ENCODE data around the gene KIF26A. TPM values are rescaled to one million over a fixed set of nuclear protein-coding genes. Genes with fewer than 3 reads are reported as not detected.

Gene KIF26A
- total RNA-seq, 2 donors from 2014 or later, result 2.0 to 3.9 TPM

DNA sequence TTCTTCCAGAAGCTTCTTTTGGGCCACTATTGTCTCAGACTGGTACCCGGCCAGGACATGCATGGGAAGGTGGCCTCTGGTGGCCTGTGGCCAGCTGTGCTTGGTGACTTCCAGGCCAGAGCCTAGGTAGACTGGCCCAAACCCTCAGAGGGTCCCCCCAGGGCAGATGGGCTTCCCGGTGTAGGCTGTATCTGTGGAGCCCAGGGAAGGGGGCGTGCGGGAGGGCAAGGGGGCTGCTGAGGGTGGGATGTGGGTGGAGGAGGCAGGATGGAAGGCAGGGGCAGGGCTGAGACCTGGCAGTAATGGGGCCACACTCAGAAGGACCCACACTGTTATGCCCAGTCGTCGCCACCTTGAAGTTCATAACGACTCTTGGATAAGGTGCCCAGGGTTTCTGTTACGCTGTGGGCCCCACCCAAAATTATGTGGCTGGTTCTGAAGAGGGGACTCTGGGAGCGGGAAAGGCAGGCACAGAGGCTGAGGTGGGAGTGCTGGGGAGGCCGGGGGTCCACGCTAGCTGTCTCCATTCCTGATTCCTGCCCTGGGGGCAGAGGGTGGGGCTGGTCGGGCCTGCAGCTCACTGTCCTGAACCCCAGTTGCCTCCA lies 52.1 kb downstream of the KIF26A start:
- Histone ChIP-seq H3K4me1 (ENCODE audit: control insufficient read depth in 1 of 2, low read depth in 2 of 2) (no peaks in the 10 kb centered on the region), H3K4me3 (no peak overlapping the region), H3K36me3 (no peaks in the 10 kb centered on the region), H3K9me3 (no peaks in the 10 kb centered on the region), H3K27ac (no peak overlapping the region), H3K27me3 (replicated peaks; ENCODE audit: insufficient read depth) (no peaks in the 10 kb centered on the region)
- ATAC-seq (ENCODE audit: insufficient number of reproducible peaks, low FRiP score, low read depth) (no peak), DNase-seq (ENCODE audit: low spot score) (no peak)
- TF ChIP-seq, protein P1, sequence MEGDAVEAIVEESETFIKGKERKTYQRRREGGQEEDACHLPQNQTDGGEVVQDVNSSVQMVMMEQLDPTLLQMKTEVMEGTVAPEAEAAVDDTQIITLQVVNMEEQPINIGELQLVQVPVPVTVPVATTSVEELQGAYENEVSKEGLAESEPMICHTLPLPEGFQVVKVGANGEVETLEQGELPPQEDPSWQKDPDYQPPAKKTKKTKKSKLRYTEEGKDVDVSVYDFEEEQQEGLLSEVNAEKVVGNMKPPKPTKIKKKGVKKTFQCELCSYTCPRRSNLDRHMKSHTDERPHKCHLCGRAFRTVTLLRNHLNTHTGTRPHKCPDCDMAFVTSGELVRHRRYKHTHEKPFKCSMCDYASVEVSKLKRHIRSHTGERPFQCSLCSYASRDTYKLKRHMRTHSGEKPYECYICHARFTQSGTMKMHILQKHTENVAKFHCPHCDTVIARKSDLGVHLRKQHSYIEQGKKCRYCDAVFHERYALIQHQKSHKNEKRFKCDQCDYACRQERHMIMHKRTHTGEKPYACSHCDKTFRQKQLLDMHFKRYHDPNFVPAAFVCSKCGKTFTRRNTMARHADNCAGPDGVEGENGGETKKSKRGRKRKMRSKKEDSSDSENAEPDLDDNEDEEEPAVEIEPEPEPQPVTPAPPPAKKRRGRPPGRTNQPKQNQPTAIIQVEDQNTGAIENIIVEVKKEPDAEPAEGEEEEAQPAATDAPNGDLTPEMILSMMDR (IDR thresholded peaks at IDR 0.05), result no peak

DNA sequence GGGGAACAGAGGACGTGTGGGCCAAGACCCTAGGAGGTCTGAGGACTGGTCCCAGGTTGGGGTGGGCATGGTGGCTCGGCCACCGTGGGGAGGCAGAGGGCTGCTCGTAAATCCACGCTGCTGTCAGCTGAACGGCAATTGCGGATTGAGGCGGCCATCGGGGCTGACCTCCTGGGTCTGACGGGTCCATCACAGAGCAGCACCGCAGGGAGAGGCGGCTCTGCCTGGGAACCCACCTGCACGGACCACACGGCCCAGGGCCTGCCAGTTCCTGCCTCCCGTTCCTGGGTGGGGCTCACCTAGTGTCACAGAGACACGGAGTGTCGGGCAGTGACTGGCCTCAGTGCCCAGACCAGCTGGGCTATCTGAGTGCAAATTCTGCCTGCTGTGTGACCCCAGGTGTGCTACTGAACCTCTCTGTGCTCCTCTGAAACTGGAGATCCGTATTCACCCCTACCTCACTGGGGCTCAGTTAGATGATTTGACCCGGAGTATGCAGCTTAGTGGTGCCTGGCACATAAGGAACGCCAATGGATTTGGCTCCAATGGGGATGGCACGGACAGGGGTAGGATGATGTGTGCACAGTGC lies 53.1 kb downstream of the KIF26A start:
- TF ChIP-seq, protein P1 (IDR thresholded peaks at IDR 0.05), result no peak
- H3K4me1 ChIP-seq (ENCODE audit: control insufficient read depth in 1 of 2, low read depth in 2 of 2), result no peaks in the 10 kb centered on the region
- H3K36me3 ChIP-seq, result no peaks in the 10 kb centered on the region
- ATAC-seq (ENCODE audit: insufficient number of reproducible peaks, low FRiP score, low read depth) (no peak), DNase-seq (ENCODE audit: low spot score) (no peak)
- no peaks in the 10 kb centered on the region for H3K9me3 ChIP-seq
- no peak overlapping the region for H3K27ac ChIP-seq
- no peak overlapping the region for H3K4me3 ChIP-seq
- no peaks in the 10 kb centered on the region for H3K27me3 ChIP-seq (replicated peaks; ENCODE audit: insufficient read depth)

DNA sequence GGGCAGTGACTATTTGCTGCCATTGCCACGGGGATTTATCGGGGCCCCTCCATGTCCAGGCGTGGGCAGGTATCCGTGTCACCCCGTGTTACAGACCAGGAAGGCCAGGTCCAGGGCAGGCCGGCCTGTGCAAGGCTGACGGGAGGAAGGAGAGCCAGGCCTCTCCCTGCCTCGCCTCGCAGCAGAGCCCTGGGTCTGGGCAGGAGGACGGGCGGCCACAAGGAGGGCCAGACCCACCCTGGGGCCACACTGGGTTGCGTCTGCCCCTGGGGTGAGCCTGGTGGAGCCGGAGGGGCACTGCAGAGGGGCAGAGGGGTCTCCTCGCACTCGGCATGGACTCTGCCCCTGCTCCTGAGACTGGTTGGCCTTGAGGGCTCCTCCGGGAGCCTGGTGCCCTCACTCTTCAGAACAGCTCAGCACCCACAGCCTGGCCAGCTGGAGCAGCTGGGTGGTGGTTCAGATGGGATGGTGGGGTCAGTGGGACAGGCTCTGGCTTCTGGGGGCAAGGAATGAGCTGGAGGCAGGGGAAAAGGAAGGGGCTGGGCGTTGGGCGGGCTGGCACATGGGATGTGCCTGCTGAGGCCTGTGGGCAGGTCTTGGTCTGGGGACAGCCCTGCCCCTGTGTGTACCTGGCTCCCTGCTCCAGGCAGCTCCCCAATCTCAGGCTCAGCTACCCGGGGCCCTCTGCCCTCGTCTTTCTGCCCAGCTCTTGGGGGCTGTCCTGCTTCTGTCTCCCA lies 53.9 kb downstream of the KIF26A start:
- H3K9me3 ChIP-seq, result no peaks in the 10 kb centered on the region
- DNase-seq (ENCODE audit: low spot score) (no peak), ATAC-seq (ENCODE audit: insufficient number of reproducible peaks, low FRiP score, low read depth) (no peak)
- no peak overlapping the region for H3K4me3 ChIP-seq
- H3K27ac ChIP-seq, result no peak overlapping the region
- TF ChIP-seq, protein P1 (IDR thresholded peaks at IDR 0.05), result no peak
- no peaks in the 10 kb centered on the region for H3K4me1 ChIP-seq (ENCODE audit: control insufficient read depth in 1 of 2, low read depth in 2 of 2)
- H3K27me3 ChIP-seq (replicated peaks; ENCODE audit: insufficient read depth), result no peaks in the 10 kb centered on the region
- H3K36me3 ChIP-seq, result no peaks in the 10 kb centered on the region

DNA sequence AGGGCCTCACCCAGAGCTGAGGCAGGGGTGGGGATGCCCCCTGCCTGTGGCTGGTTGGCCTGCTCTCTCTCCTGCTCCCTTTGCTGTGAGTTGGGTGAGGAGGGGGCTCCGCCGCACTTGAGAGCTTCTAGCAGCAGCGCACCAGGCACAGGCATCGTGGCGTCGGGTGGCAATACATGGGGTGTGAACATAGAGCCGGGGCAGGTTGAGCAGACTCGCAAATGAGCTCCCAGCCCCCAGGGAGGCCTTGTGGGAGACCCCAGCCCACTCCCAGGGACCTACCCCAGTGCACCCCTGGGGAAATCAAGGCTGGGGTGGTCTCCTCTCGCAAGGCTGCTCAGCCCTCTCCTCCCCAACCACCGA lies 54.5 kb downstream of the KIF26A start:
- H3K27me3 ChIP-seq (replicated peaks; ENCODE audit: insufficient read depth), result no peaks in the 10 kb centered on the region
- H3K4me3 ChIP-seq, result no peak overlapping the region
- no peaks in the 10 kb centered on the region for H3K9me3 ChIP-seq
- H3K27ac ChIP-seq, result no peak overlapping the region
- TF ChIP-seq, protein P1 (IDR thresholded peaks at IDR 0.05), result no peak
- no peaks in the 10 kb centered on the region for H3K4me1 ChIP-seq (ENCODE audit: control insufficient read depth in 1 of 2, low read depth in 2 of 2)
- ATAC-seq (ENCODE audit: insufficient number of reproducible peaks, low FRiP score, low read depth) (no peak), DNase-seq (ENCODE audit: low spot score) (no peak)
- no peaks in the 10 kb centered on the region for H3K36me3 ChIP-seq

DNA sequence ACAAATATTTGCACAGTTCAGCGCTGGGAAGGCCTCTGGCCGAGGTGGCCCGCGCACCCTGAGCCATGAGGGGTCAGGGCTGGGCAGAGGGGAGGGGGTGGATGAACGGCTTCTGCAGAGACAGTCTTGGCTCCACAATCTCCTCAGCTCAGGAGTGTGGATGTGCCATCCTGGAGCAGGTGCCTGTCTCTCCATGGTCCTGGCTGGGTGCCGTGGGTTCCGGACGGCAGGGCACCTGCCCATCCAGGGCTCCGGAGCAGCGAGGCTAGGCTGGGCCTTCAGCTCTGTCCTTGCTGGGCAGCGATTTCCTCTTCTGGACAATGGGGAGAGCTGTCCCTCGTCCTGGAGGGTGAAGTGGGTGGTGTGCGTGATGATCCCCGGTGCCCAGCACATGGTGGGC lies 55.6 kb downstream of the KIF26A start:
- ATAC-seq (ENCODE audit: insufficient number of reproducible peaks, low FRiP score, low read depth) (no peak), DNase-seq (ENCODE audit: low spot score) (no peak)
- H3K4me3 ChIP-seq, result no peak overlapping the region
- TF ChIP-seq, protein P1 (IDR thresholded peaks at IDR 0.05), result no peak
- no peaks in the 10 kb centered on the region for H3K27me3 ChIP-seq (replicated peaks; ENCODE audit: insufficient read depth)
- no peaks in the 10 kb centered on the region for H3K36me3 ChIP-seq
- no peaks in the 10 kb centered on the region for H3K4me1 ChIP-seq (ENCODE audit: control insufficient read depth in 1 of 2, low read depth in 2 of 2)
- H3K9me3 ChIP-seq, result no peaks in the 10 kb centered on the region
- no peak overlapping the region for H3K27ac ChIP-seq

Measured in thoracic aorta (tissue), 2 donors.